ENCODE measurements around the gene SGCE. TPM values are rescaled to one million over a fixed set of nuclear protein-coding genes. Genes with fewer than 3 reads are reported as not detected.

Gene SGCE
- total RNA-seq, 1 donor from 2014 or later = 33.6 TPM

- no peak overlapping the region for H3K4me3 ChIP-seq (ENCODE audit: low read depth, low read length)
- no peak for DNase-seq (ENCODE audit: low read depth)
- TF ChIP-seq, protein P1, sequence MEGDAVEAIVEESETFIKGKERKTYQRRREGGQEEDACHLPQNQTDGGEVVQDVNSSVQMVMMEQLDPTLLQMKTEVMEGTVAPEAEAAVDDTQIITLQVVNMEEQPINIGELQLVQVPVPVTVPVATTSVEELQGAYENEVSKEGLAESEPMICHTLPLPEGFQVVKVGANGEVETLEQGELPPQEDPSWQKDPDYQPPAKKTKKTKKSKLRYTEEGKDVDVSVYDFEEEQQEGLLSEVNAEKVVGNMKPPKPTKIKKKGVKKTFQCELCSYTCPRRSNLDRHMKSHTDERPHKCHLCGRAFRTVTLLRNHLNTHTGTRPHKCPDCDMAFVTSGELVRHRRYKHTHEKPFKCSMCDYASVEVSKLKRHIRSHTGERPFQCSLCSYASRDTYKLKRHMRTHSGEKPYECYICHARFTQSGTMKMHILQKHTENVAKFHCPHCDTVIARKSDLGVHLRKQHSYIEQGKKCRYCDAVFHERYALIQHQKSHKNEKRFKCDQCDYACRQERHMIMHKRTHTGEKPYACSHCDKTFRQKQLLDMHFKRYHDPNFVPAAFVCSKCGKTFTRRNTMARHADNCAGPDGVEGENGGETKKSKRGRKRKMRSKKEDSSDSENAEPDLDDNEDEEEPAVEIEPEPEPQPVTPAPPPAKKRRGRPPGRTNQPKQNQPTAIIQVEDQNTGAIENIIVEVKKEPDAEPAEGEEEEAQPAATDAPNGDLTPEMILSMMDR (IDR thresholded peaks at IDR 0.05; ENCODE audit: insufficient read depth, low read length, poor library complexity, severe bottlenecking) = no peak
- H3K36me3 ChIP-seq (ENCODE audit: control insufficient read depth, insufficient read depth, low read length) = peaks cover 1% of the 10 kb centered on the region
- H3K27me3 ChIP-seq (ENCODE audit: control insufficient read depth, insufficient read depth, low read length) = no peaks in the 10 kb centered on the region
Measured at GRCh38 chr7:94588075-94588474, 67.9 kb downstream of the SGCE start.

- TF ChIP-seq, protein P1 (IDR thresholded peaks at IDR 0.05; ENCODE audit: insufficient read depth, low read length, poor library complexity, severe bottlenecking) = no peak
- Histone ChIP-seq H3K27me3 (ENCODE audit: control insufficient read depth, insufficient read depth, low read length) (no peaks in the 10 kb centered on the region), H3K36me3 (ENCODE audit: control insufficient read depth, insufficient read depth, low read length) (peaks cover 1% of the 10 kb centered on the region), H3K4me3 (ENCODE audit: low read depth, low read length) (no peak overlapping the region)
- no peak for DNase-seq (ENCODE audit: low read depth)
Measured at GRCh38 chr7:94584113-94584512, 71.8 kb downstream of the SGCE start.

DNA sequence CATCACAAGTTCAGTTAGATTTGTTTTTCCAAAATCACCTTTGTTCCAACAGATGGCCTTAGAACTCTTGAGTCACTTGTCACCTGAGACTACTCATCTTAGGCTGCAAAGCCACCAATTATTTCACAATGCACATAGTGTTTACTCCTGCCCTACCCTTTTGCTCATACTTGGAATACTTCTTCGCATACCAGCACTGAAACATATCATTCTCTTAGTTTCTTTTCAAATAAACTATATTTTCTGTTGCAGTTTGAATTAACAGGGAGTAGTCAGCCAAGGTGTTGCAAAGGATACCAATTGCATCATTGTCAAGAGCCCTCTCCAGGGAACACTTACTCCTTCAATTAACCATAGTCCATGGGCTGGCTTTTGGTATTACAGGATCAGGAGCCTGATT, 75.3 kb downstream of the SGCE start:
- peak; percentile 21 for DNase-seq (ENCODE audit: low read depth)
- Histone ChIP-seq H3K27me3 (ENCODE audit: control insufficient read depth, insufficient read depth, low read length) (no peaks in the 10 kb centered on the region), H3K4me3 (ENCODE audit: low read depth, low read length) (no peak overlapping the region), H3K36me3 (ENCODE audit: control insufficient read depth, insufficient read depth, low read length) (peaks cover 1% of the 10 kb centered on the region)
- TF ChIP-seq, protein P1 (IDR thresholded peaks at IDR 0.05; ENCODE audit: insufficient read depth, low read length, poor library complexity, severe bottlenecking) = no peak

GRCh38 chr7:94579470-94579869, 76.5 kb downstream of the SGCE start:
- no peak for DNase-seq (ENCODE audit: low read depth)
- no peak overlapping the region for H3K4me3 ChIP-seq (ENCODE audit: low read depth, low read length)
- no peaks in the 10 kb centered on the region for H3K27me3 ChIP-seq (ENCODE audit: control insufficient read depth, insufficient read depth, low read length)
- TF ChIP-seq, protein P1 (IDR thresholded peaks at IDR 0.05; ENCODE audit: insufficient read depth, low read length, poor library complexity, severe bottlenecking) = no peak
- peaks cover under 1% of the 10 kb centered on the region for H3K36me3 ChIP-seq (ENCODE audit: control insufficient read depth, insufficient read depth, low read length)

DNA sequence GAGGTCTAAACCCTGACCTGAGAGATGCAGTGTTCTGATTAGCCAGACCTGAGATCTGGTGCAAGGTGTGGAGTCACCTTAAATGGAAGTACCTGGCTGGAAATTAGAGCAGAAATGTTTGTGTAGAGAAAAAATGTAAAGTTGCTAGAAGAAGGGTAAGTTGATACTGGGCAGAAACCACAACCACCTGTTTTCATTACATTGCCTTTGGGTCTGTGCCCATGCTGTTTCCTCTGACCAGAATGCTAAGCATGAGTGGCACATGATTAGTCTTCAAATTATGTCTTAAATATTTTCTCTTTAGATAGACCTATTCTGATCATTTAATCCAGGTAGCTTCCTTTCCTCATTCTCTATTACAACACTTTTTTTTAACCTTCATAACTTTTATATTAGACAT, 77.3 kb downstream of the SGCE start:
- Histone ChIP-seq H3K4me3 (ENCODE audit: low read depth, low read length) (no peak overlapping the region), H3K36me3 (ENCODE audit: control insufficient read depth, insufficient read depth, low read length) (no peaks in the 10 kb centered on the region), H3K27me3 (ENCODE audit: control insufficient read depth, insufficient read depth, low read length) (no peaks in the 10 kb centered on the region)
- peak; percentile 7 for DNase-seq (ENCODE audit: low read depth)
- TF ChIP-seq, protein P1 (IDR thresholded peaks at IDR 0.05; ENCODE audit: insufficient read depth, low read length, poor library complexity, severe bottlenecking) = no peak

DNA sequence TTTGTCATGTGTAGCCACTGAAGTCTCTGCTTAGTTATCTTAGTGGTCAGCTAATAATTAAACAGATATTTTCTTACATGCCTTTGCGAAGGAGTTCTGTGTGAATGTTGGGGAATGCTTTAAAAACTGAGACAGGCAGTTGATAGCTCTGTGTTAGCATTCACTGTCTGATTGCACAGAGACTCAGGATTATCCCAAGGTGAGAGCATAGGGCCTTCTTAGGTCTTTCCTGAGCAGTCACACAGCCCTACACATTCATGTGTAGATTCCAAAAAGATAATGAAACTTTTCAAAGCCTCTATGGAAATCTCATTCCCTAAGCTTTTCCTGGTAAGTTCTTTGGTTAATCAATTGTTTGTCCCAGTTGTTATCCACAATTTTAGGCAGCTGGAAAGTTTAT, 78.6 kb downstream of the SGCE start:
- TF ChIP-seq, protein P1 (IDR thresholded peaks at IDR 0.05; ENCODE audit: insufficient read depth, low read length, poor library complexity, severe bottlenecking) = no peak
- Histone ChIP-seq H3K27me3 (ENCODE audit: control insufficient read depth, insufficient read depth, low read length) (no peaks in the 10 kb centered on the region), H3K4me3 (ENCODE audit: low read depth, low read length) (no peak overlapping the region), H3K36me3 (ENCODE audit: control insufficient read depth, insufficient read depth, low read length) (no peaks in the 10 kb centered on the region)
- no peak for DNase-seq (ENCODE audit: low read depth)

Measured in kidney epithelial cell (primary cell).